GM15510 (cell line): ENCODE measurements around the gene NRIP2.

Experiments
- POLR2A ChIP-seq: IDR thresholded peaks from 3 replicates; pipeline ENCODE4 v1.6.1; 2011; ENCODE audit warnings: borderline replicate concordance; ENCODE audit not compliant: insufficient read length; ENCODE audit errors: extremely low read depth

Gene NRIP2

DNA sequence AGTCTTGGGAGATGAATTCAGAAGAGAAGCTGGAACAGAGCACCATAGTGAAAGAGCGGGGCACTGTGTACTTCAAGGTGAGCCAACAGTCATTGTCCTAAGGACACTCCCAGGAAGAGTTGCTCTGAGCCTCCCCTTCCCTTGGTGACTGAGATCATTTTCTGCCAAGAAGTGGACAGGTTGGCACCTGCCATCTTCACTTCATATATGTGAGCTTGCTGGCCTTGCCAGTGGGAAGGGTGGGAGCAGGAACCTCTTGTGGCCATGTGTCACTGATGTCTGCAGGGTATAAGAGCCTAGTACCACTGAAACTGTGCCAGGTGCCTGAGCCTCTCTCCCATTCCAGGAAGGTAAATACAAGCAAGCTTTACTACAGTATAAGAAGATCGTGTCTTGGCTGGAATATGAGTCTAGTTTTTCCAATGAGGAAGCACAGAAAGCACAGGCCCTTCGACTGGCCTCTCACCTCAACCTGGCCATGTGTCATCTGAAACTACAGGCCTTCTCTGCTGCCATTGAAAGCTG lies 34.7 kb downstream of the NRIP2 start:
- TF ChIP-seq POLR2A = no peak

DNA sequence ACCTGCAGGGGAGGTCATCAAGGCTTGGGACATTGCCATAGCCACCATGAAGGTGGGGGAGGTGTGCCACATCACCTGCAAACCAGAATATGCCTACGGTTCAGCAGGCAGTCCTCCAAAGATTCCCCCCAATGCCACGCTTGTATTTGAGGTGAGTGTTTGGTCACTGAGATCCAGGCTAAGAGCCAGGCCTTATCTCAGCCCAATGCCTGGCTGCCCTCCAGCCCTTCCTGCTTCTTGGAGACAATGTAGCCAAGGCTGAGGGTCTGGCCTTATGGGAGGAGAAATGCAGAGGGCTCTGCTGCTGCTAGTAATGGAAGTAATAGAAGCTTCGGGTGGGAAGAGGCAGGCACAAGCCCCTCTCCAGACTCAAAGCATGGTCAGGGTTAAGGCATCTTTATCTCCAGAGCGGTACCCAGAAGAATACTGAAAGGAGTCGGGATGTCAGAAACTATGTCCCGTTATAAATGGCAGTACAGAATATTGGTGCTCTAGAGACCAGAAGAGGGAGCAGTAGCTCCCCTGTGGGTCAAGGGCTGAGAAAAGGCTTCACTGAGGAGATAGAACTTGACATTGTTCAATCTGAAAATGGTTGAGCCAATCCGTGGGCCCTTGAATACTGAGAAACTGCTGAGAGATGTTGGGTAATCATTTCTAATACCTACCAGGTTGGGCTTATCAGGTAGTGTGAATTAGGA lies 37.0 kb downstream of the NRIP2 start:
- no peak for TF ChIP-seq POLR2A

DNA sequence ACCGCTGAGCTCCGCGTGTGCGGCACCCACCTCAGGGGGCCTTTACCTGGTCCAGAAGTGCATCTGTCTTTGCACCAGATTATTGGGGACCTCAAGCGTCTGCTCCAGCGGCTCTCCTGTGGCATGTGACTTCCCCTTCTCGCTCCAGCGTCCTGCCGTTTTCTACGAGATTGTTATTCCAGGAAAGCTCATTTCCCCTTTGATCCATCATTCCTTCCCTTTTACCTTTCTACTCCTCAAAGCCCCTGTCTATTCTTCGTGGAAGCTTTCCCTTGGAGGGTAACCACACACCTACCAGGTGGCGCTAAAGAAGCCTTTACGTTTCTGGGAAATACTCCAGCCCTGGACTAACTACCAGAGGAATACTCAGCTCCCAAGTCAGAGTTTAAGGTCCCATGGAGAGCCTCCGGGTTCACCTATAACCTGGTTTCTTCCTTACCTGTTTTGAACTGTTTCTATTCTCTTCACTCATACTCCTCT lies 38.6 kb downstream of the NRIP2 start:
- no peak for TF ChIP-seq POLR2A

DNA sequence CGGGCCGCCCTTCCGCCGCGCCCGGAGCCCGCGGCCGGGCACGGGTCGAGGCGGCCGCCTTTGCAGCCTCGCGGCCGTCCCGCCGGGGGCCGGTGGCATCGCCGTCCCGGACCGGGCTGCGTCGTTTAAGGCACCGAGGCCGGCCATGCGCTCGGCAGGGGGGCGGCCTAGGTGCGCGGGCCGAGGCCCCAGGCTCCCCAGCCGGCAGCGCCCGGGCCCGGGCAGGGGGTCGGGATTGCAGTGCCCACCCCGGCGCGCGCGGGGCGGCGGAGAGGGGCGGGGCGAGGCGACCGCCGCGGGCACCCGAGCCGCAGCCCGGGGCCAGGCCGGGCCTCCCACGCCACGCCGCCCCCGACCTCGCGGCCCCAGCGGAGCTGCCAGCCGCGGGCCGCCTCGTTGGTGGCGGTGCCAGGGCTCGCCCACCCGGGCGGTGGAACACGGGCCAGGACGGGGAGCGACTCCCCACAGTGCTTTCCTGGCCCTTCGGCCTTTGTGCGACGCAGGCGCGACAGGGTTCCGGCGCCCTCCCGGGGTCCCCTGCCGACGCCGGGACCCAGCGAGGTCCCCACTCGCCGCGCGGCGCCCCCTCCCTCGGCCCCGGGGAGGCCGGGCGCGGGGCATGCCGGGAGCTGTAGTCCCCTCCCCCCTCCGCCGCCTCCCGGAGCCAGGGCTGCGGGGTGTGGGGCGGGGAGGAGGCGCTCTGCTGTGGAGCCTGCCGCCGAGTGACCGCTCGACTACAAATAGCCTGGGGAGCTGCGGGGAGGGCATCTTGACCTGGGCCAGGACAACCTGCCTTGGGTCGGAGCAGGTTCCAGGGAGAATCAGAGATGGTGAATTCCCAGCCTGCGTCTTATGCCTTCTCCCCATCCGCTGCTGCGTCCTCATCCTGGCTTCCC lies 39.3 kb downstream of the NRIP2 start:
- TF ChIP-seq POLR2A = peak; percentile 60

DNA sequence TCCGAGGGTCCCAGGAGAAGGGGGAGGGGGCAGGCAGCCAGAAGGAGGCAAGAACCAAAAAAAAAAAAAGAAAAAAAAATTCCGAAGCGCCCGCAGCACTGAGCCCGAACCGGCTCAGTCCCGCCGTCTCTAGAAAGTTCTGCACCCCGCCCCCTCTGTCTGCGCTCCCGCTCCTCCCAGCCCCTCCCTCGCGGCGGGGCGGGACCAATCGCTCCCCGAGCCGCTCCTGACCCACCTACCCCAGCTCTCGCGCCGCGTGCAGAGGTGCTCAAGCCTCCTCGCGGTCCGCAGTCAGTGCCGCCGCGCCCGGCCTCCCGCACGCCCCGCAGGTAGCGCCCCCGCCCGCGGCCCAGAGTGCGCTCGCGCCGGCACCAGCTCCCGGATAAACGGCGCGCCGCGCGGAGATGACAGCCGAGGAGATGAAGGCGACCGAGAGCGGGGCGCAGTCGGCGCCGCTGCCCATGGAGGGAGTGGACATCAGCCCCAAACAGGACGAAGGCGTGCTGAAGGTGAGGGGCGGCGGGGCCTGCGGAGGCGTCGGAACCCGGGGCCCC lies 40.0 kb downstream of the NRIP2 start, which contains the start of gene FKBP4:
Gene FKBP4 (plus strand): TSS at position 235 of the 554 bp plus-strand sequence. CDS start 170 bp downstream, at position 405.
- peak; percentile 78 for TF ChIP-seq POLR2A

DNA sequence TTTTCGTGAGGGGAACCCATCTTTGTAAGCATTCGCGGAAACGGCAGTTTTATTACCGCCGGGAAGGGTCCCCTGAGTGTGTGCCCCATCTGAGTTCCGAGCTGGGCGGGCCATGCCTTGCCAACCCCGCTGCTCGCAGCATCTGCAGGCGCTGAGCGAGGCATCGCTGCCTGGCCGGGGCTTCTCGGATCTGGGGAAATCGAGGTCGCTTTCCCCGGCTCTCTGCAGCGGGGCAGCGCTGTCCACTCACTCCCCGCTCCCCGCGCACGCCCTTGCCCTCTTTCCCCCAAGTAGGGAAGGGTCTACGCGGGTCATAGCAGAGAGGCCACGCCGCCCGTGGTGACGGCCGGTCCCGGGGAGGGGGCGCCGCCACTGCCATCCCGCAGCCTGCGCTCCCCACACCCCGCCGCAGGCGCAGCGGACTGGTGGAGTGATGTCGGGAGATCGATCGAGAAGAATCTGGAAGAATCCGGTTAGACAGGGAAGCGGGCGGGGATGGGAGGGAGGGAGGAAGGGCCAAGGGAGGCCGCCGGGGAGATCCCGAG lies 40.6 kb downstream of the NRIP2 start:
- TF ChIP-seq POLR2A = no peak

DNA sequence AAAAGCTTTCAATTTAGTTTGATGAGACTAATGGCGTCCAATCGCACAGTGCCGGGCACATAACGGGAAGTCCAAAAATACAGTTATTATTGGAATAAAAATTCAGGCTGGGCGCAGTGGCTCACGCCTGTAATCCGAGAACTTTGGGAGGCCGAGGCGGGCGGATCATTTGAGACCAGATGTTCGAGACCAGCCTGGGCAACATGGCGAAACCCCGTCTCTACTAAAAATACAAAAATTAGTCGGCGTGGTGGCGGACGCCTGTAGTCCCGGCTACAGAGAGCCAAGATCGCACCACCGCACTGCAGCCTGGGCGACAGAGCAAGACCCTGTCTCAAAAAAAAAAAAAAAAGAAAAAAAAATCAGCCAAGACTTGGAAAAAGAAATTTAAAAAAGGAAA lies 41.3 kb downstream of the NRIP2 start:
- no peak for TF ChIP-seq POLR2A

DNA sequence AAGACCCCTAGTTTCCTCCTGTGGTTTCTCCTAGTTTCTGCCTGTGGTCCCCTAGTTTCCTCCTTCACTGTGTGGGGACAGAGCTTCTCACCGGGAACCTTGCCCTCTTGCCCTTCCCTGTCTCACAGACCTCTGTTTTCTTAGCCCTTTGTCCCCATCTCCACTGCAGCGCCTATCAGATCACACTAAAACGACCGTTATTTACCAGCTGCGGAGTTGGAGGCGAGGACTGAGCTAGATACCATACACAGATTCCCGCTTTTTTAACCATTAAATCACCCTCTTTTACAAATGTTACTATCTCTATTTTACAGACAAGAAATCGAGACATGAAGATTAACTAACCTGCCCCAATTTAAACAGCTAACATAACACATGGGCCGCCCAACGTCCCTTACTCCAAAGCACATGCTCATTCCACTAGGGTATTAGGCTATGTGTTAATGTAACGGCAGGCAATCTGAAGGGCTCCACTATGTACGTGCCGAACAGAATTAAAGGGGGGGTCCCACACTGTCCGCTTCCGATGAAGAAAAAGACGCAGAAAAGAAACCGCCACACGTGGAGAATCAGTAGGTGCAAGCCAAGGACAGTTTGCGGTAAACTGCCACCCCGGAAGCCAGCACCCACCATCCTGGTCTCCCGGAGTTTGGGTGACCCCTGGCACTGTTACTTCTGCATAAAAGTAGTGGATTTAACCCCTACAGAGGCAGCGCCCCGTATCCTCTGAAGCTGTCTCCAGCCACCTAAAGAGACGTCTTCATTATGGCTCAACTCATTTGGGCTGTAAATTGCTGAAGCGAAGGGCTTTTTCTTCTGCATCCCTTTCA lies 41.9 kb downstream of the NRIP2 start:
- TF ChIP-seq POLR2A = no peak

DNA sequence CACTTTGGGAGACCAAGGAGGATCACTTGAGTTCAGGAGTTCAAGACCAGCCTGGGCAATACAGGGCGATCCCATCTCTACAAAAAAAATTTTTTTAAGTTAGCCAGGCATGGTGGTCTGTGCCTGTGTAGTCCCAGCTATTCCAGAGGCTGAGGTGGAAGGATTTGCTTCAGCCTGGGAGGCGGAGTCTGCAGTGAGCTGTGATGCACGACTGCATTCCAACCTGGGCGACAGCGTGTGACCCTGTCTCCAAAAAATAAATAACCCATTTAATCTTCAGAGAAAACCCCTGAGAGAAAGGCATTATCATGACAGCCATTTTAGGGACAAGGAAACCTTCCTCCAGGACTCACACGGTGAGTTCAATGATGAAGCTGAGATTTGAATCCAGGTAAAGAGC lies 43.7 kb downstream of the NRIP2 start:
- no peak for TF ChIP-seq POLR2A

DNA sequence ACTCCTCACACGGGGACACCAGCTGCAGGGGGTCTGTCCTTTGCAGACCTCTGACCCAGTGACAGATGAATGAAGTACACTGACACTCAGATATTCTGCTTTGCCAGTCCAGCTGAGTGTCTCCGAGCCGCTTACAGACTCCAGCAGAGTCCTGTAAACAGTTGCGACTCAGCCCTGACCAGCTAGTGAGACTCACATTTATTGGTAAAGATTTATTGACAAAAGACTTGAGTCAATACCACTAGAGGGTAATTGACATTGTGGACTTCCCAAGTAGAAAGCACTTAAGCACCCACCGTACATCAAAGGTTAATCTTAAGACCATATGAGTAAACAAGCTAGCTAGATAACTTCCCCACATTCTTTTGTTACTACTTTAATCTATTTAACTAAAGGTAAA lies 49.8 kb downstream of the NRIP2 start:
- no peak for TF ChIP-seq POLR2A

DNA sequence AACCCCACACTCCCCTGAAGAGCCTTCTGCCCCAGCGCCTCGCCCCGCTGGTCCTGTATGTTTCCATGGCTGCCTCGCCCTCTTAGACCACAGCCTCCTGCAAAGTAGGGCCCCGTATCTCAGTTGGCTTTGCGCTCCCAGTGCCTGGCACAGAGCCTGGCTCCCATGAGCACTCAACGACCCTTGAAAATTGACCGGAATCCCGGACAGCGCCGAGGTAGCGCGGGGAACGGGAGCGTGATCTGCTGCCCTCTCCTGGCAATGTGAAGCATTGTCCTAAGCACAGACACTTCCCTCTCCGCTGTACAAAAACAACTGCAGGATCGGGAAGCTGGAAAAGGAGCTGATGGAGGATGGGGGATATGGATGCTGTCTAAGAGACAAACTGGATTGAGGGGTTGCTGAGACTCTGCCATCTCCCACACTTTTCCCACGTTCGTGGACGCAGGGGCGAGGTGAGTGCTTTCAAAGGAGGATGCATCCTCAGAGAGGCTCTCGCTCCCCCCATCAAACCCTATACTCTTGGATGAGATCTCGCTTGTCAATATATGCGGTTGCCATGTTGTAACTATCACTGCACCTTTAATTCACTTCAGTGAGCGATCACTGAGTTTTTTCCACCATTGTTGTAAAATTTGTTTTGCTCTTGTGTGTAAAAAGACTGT lies 50.8 kb downstream of the NRIP2 start:
- TF ChIP-seq POLR2A = no peak

DNA sequence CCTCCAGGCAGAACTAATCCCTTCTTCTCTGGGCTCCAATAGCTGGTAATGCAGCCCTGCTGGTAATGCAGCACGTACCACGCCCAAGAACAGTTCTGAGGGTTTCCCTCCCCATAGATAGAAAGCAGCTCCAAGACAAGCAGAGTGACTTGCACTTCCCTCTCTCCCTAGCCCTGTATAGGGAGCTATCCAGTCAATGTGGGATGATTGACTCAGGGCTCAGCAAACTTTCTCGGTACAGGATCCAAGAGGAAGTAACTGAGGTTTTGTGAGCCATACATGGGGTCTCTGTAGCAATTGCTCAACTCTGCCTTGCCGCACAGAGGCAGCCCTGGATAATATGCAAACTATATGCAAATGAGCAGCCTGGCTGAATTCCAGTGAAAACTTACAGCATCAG lies 55.6 kb downstream of the NRIP2 start:
- no peak for TF ChIP-seq POLR2A

DNA sequence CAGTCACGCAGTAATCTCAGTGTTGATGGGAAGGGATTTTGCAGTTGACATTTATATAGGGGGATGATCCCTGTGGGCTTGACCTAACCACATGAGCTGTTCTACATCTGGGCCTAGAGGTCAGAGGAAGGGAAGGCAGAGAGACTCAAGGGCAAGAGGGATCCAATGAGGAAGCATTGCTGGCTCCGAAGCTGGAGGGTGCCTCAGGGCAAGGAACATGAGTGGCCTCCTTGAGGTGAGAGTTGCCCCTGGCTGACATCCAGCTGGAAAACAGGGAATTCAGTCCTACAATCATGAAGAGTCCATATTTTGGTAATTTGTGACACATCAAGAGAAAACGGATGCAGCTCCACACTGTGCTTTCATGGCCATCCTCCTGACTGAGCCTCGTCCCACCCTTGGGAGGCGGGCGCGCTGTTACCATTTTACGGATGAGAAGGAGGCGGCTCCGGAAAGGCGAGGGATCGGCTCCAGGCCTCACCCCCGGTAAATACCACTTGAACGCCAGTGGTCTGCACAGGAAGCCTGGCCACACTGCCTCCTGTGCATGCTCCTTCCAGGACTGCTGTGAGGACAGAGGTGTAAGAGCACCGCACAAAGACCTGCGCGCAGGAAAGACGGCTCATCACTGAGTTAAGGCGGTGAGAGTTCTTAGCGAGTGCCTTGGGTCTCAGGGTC lies 58.6 kb downstream of the NRIP2 start:
- TF ChIP-seq POLR2A = no peak

DNA sequence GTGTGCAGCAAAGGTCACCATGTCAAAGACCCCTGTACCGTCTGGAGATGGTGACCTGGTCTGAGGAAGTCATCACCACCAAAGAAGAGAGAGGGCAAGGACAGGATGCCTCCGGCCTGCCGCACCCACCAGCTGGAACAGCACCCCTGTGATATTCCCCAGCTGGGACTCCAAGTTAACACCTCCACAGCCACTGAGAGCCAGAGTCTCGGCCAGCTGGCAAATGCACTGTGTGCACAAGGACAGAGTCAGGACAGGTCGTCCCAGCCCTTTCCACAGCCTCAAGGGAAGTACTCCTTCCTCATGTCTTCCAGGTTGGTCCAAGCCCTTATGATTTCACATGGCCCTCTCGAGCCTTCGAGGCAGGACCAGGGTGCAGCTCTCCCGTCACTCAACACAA lies 59.4 kb downstream of the NRIP2 start:
- no peak for TF ChIP-seq POLR2A
